Gastrocnemius medialis (tissue), 4 donors: ENCODE data around the gene CERCAM.

Experiments used
- POLR2A ChIP-seq, 2 donors: fragments of 450-650 bp; IDR thresholded peaks; one replicate each; pipeline ENCODE4 v1.6.1; 2017; ENCODE audit warnings: antibody characterized with exemption in 2 of 2, mild to moderate bottlenecking in 2 of 2, moderate library complexity in 2 of 2
- TF ChIP-seq, protein P1 (sequence below), 5 experiments: fragments of 450-650 bp in 3 of 5; fragments of 200-600 bp in 2 of 5; sonication (generic) in 2 of 5; IDR thresholded peaks in 4 of 5; conservative IDR thresholded peaks in 1 of 5; 1 replicate in 4 of 5; 2 replicates in 1 of 5; pipeline ENCODE4 v1.5.1; 2016 to 2019; ENCODE audit warnings: antibody characterized with exemption in 5 of 5, mild to moderate bottlenecking in 3 of 5, moderate library complexity in 3 of 5

DNA sequence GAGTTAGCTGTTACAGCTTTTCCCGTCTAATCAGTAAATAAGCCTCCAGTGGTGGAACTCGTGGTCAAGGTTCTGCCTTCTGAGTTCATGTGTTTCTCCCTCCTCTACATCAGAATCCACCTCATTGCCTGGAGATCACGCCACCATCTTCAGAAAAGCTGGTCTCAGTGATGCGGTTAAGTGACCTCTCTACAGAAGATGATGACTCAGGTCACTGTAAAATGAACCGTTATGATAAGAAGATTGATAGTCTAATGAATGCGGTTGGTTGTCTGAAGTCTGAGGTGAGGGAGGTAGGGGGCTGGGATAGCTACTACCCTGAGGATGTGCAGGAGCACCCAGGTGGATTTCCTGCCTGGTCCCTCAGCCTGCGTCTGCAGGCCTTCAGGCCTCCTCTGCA lies 48.4 kb downstream of the CERCAM start:
- TF ChIP-seq, protein P1, sequence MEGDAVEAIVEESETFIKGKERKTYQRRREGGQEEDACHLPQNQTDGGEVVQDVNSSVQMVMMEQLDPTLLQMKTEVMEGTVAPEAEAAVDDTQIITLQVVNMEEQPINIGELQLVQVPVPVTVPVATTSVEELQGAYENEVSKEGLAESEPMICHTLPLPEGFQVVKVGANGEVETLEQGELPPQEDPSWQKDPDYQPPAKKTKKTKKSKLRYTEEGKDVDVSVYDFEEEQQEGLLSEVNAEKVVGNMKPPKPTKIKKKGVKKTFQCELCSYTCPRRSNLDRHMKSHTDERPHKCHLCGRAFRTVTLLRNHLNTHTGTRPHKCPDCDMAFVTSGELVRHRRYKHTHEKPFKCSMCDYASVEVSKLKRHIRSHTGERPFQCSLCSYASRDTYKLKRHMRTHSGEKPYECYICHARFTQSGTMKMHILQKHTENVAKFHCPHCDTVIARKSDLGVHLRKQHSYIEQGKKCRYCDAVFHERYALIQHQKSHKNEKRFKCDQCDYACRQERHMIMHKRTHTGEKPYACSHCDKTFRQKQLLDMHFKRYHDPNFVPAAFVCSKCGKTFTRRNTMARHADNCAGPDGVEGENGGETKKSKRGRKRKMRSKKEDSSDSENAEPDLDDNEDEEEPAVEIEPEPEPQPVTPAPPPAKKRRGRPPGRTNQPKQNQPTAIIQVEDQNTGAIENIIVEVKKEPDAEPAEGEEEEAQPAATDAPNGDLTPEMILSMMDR (IDR thresholded peaks at IDR 0.05 in 4 of 5, conservative IDR thresholded peaks at IDR 0.05 in 1 of 5): no peak
- no peak for TF ChIP-seq POLR2A (IDR thresholded peaks at IDR 0.05)
